ENCODE results near the gene GTF2F2.

DNA sequence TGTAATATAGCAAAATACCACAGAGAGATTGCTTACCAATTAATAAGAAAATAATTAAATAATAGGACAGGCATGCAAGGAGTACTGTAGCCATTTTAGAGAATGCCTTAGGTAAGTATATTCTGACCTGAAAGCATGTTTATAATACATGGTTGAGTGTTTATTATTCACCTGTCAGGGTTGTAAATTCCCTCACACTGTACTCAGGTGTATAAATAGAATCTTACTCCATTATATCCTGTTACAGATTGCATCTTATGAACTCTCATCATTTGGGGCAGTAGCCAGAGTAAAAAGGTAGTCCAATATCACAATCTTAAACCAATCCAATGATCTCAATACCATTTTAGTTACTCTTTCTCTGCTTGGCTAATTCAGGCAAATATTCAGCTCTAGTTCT, 35.8 kb upstream of the GTF2F2 start:
- TF ChIP-seq, protein P1, sequence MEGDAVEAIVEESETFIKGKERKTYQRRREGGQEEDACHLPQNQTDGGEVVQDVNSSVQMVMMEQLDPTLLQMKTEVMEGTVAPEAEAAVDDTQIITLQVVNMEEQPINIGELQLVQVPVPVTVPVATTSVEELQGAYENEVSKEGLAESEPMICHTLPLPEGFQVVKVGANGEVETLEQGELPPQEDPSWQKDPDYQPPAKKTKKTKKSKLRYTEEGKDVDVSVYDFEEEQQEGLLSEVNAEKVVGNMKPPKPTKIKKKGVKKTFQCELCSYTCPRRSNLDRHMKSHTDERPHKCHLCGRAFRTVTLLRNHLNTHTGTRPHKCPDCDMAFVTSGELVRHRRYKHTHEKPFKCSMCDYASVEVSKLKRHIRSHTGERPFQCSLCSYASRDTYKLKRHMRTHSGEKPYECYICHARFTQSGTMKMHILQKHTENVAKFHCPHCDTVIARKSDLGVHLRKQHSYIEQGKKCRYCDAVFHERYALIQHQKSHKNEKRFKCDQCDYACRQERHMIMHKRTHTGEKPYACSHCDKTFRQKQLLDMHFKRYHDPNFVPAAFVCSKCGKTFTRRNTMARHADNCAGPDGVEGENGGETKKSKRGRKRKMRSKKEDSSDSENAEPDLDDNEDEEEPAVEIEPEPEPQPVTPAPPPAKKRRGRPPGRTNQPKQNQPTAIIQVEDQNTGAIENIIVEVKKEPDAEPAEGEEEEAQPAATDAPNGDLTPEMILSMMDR (IDR thresholded peaks at IDR 0.05; ENCODE audit: low read depth, low read length) = no peak
- TF ChIP-seq EZH2phosphoT487 (IDR thresholded peaks at IDR 0.05; ENCODE audit: low read depth) = no peak
